GM21737 (cell line): Measurements from ENCODE around the gene TMEFF2.

ENCODE experiments used
- ATAC-seq: cut with Tn5 transposase; IDR thresholded peaks from one replicate; pipeline ENCODE4 v1.9.1; 2021; ENCODE audit warnings: mild to moderate bottlenecking, moderate library complexity; ENCODE audit not compliant: unreplicated experiment

The TMEFF2 gene

DNA sequence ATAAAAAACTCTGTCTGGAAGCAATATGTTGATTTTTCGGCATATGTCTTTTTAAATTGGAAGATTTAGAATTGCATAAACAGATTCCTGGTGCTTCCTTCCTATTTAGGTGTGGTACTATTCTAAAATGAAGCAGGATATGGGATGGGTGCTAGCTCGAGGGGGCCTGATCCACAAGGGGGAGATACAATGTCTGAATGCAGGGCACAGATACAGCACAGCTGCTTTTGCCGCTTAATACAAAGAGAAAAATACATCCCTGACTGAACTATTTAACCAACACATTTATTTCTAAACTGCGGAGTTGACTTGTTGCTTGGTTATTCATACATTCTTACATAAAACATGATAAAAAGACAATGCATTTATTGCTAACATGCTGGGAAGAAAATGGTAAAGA lies 169.1 kb downstream of the TMEFF2 start:
- no peak for ATAC-seq

DNA sequence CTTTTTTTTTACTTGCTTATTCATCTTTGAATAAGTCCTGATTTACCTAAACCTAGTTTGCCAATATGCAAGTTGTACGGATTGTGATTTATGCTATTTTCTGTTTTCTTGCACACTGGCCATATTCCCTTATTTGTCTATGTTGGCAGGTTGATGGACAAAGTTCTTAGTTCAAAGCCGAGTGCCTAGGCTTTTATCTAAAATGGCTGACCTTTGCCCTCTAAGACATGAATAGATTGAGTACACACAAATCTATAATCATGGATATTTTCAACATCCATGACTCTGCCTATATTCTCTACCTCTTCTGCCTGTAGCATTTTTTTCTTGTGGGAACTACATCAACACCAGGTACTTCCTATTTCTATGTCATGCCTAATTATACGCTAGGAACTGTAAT lies 171.7 kb downstream of the TMEFF2 start:
- ATAC-seq: no peak

DNA sequence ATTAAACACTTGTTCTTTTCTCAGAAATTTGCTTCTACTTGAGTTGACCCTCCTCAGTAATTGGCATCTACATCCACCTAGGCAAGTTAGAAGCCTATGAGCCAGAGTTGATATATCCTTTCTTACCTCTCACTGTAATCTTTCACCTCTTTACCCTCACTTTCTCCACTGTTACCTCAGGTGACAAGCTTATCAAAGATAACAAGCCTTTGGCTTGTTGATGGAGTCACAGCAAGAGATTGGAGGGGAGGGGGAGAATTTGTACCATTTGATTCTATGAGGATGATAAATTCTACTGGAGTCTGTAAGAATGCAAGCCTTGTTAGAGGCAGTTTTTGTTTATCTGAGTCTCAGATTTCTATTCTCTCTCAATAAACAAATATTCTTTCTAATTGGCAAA lies 176.9 kb downstream of the TMEFF2 start:
- no peak for ATAC-seq

DNA sequence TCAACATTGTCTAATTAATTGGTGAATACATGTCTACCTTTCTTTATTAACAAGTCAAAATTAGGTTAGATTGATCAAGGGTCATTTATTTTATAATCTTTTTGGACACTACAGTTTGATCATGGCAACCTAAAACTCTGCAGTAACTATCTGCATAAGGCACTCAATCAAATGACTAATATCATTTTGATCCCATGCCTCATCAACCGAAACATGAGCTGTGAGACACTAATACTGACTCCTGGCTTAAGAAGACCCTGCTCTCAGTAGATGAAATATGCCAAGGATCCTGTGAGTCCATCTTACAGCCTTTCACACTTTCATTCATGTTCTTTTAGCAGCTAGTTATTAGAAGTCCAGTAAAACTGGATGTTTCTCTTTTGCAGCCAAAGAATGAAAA lies 178.5 kb downstream of the TMEFF2 start:
- no peak for ATAC-seq

DNA sequence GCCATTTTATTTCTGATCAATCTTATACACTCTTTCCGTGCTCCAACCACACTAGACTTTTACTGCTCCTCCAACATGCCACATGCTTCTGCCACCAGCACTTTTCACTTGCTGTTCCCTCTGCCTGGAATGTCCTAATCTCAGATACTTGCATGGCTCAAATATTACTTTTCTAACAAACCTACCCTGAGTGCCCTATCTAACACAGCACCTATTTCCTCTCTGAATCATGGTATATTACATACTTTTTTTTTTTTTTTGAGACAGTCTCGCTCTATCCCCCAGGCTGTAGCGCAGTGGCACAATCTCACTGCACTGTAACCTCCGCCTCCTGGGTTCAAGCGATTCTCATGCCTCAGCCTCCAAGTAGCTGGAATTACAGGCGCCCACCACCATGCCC lies 181.5 kb downstream of the TMEFF2 start:
- ATAC-seq: no peak

DNA sequence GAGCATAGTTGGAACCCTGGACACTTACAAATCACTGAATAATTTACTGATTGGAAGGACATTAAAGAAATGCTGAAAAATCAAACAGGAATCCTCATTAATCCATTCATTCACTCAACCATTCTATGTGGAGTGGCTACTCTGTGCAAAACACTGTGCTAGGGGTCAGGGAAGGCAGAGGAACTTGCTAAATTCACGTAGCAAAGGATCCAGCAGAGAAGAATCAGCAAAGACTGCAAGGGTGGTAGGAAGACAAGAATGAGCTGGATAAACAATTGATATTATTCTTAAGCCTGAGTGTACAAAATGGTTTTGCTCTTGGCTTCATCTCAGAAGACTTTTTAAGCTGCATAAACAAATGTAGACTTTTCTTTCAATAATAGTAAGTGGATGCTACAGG lies 183.5 kb downstream of the TMEFF2 start:
- no peak for ATAC-seq

DNA sequence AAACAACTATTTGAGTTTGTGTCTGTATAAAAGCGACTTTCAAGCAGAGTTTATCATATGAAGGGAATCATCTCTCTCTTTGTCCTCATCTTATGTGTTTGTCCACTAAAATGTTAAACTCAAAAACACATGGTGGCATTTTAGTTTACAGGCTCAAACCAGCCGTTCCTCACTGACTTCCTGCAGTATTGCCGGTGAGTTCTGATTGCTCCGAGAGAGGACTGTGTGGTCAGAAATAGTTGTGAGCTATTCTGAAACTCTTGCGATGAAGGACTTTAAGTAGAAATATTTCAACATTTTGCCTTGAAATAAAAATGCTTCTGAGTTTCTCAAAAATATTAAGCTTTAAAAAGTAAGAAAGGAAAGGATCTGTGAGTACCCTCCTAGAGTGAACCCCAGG lies 184.7 kb downstream of the TMEFF2 start:
- ATAC-seq: no peak

DNA sequence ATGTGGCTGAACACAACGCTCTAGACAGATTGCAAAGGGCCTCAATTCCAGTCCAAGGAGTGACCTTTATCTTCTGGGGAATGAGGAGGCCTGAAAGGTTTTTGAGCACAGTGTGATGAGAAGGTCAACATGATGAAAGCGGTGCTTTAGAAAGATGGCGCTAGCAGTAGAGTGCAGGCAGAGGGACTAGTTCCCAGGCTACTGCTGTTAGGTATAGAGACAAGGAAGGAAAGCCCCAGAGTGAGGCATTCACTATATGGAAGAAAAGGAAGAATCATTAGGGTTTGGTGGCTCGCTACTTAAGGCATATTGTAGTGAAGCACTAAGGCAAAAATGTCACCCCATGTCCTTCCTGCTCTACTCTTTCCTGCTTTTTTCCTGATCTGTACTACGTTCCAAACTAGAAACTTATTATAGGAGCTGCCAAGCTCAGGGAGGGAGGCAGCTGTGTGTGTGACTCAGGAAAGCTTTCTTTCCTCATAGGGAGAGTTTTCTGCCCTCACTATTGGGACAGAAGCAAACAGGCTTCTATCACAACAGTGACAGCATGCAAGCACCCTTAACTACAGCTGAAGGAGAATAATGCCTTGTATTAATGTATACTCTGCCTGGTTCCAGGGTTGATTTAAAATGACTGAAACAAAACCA lies 187.0 kb downstream of the TMEFF2 start:
- no peak for ATAC-seq

DNA sequence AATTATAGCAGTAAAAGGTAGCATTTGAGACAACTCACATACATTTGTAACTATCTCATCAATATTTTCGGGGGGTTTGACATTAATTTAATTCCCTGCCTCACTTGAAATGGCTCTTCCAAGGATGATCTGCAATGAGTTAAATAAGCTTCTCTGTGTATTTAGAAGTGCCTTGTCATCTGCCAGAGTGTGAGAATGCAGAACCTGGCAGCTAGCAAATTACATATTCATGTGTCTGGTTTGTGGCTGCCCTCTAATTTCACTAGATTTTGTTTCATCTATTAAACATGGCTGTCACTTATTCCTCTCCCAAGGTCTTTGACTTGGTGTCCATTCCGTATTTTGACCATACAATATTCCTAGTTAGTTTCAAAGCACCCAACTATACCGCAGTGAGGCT lies 189.5 kb downstream of the TMEFF2 start:
- no peak for ATAC-seq

DNA sequence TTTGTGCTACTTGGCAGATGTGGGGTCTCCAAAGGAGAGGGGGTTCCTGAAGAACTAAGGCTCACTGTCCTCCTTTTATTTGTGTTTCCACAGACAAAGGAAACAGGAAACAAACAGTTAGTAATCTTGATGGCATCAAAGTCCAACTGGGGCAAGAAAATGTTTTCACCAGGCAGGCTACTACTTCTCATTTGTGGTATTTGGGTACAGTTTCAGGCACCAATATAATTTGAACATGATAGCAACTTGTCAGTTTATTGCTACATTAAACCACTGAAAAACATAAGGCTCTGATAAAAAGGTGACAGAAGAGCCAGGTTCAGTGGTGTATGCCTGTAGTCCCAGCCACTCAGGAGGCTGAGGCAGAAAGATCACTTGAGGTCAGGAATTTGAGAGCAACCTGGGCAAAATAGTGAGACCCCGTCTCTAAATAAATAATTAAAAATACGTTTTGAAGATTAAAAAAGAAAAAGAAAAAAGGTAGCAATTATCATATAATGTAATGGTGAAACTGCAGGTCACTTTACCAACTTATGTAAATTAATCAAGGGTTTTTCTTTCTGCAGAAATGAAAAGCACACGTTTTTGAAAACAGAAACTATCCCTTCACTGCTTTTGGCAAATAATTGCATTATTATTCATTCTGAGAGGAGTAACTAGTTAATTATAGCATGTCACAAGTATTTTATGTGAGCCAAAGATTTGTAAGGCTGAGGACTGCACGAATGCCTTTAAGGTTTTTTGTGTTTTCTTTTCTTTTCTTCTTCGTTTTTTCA lies 190.4 kb downstream of the TMEFF2 start:
- ATAC-seq: peak; percentile 55

DNA sequence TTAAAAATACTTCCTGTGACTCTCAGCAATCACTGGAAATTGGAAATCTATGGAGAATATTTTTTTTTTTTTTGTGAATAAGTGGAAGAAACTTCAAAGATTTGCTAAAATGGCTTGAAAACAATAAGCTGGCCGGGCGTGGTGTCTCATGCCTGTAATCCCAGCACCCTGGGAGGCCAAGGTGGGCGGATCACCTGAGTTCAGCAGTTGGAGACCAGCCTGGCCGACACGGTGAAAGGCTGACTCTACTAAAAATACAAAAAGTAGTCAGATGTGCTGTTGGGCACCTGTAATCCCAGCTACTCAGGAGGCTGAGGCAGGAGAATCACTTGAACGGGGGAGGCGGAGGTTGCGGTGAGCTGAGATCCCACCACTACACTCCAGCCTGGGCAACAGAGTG lies 192.3 kb downstream of the TMEFF2 start:
- ATAC-seq: no peak

DNA sequence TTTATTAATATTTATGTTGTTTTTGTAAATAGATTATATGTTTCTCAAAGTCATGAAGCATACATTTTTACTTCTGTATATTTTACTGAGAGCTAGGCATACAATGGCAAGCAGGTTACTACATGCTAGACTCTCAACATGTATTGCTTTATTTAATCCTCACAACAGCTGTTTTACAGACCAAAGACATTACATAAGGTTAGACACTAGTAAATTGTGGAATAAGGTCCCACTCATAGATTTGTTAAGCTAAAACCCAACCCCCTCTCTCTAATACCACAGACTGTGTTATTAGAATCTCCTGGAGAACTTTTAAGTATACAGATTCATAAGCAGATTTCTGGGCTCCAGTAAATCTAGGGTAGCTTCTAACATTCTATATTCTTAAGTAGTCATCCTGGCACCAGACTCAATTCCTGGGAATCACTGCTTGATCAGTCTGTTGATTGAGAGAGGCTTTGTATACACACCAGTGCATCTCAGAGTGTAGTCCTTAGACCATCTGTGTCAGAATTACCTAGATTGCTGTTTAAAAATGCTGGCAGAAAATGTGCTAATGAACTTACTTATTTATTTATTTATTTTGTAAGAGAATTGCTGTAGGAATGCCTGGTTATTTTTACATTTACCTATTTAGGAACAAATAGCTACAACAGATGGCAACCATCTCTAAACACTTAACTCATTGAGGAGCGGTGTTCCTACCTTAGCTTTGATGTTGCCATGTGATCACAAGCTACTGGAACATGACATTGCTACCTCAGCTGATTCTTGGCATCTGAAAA lies 194.3 kb downstream of the TMEFF2 start:
- no peak for ATAC-seq

DNA sequence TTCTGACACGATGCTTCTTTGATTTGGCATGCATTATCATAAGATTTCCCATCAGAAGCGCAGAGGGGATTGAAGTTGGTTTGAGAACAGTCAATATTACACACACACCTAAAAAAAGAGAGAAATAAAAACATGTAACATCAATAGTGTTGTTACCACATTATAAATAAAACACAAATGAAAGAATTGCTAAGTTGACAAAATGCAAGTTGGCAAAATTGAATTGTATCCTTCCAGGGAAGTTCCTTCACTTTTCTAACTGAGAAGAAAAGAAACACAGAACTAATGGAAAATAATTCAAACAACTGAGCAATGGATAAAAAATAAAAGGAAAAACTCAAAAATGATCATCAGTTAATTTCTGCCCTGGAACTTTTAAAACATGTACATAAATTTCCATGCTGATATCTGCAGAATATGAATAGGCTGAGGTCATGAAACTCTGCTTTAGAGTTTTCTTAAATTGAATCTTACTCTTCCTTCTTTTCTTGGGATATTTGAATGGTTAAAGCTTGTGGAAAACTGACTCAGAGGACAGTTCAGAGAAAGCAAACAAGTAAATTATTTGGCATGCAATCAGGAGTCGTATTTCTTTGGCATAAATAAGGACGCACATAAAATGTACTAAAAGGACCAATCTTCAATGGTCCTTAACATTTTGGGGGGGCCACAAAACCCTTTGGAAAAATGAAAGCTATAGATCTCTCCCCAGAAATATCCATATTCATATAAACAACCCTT lies 195.5 kb downstream of the TMEFF2 start:
- no peak for ATAC-seq

DNA sequence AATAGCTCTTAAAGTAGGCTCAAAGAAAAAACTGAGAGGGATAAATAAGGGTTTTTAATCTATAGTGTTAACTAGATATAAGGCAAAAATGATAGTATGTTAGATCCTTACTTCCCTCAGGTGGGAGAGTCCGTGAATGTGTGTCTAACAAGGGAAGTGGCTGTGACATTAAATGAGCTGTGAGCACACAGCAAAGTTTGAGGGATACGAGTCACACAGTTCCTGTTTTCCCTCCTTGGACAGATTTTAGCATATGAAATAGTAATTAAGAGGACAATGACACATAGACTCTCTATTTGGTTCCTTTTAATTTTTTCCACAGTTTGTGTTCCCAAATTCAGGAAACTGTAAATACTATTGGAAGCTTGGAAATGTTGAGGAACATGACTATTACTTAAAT lies 199.4 kb downstream of the TMEFF2 start:
- ATAC-seq: no peak

DNA sequence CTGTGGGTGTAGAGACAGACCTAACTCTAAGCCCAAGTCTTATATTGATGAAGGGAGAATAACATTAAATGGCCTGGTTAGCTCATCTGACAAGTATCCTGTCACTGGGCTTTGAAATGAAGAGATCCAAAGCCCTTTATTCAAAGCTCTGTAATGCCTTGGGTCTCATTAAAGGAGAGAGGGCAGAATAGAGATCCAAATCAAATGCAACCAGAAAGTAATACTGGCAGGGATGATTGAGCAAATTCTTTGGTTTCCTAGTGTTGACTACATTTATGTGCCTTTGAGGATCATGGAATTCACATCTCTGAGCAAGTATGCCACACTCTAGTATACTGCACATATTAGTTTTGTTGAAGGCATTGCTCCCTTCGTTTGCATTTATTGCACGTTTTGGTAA lies 200.0 kb downstream of the TMEFF2 start:
- no peak for ATAC-seq

DNA sequence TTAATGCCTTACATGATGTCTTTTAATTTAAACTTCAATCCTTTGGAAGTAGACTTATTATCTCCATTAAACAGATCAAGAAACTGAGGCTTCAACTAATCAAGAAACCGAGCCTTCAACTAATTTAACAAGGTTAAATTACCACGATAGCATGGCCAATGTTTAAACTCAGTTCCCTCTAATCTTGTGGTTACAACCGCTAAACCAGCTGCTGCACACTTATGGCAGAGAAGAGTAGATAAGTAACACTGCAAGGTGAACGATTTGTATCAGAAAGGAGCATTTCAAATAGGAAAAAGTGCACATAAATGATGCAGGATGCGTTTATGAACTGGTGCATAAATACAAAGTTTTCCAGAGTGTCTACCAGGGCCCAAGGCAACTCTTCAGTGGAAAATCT lies 203.3 kb downstream of the TMEFF2 start:
- no peak for ATAC-seq

DNA sequence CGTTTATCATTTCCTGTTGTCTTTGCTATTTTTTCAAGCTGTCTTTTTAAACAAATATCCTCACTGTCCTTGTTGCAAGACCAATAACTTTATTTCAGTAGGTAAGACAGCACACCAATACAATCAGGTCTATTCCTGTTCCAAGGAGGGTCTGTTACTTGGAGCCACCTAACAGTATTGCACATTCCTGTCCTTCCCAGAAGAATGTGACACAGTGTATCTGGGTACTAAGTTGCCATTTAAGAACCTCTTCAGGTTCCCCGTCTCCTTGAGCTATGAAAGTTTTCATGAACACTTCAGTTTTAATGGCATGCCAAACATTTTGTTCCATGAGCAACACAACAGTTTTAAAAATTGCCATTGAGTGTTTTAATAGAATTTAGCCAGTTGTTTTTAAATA lies 209.0 kb downstream of the TMEFF2 start:
- no peak for ATAC-seq

DNA sequence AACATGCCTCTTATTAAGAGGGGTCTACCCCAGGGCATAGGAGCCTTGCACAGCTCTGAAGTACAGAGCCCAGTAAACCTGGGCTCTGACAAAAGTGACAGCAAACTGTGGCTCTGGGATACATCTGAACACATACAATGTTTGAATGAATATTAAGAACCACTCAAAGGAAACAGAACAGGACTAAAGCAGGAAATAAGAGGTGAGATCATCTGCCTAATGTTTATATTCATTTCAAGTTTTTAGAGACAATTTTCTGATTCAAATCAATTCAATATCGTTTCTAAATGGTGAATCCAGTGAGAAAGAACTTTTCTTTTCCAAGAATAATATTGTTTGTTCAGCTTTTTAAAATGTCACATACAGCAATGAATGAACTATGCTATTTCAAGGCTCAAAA lies 211.1 kb downstream of the TMEFF2 start:
- no peak for ATAC-seq

DNA sequence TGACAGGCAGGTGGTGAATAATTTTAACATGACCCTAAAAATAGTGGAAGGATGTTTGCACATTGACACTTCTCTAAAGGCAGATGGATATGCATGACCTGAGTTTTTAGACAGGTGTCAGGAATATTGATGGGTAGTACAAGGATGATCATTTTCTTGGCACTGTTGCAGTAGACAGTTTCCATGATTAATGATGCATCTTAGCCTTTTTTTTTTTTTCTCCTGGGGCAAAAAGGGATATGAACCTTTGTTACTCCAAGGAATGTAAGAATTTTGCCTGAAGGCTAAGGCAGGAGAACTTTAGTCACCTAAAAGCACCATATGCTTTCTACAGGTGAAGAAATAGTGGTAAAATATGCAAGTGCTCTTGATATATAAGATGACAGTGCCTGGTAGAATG lies 211.5 kb downstream of the TMEFF2 start:
- no peak for ATAC-seq

DNA sequence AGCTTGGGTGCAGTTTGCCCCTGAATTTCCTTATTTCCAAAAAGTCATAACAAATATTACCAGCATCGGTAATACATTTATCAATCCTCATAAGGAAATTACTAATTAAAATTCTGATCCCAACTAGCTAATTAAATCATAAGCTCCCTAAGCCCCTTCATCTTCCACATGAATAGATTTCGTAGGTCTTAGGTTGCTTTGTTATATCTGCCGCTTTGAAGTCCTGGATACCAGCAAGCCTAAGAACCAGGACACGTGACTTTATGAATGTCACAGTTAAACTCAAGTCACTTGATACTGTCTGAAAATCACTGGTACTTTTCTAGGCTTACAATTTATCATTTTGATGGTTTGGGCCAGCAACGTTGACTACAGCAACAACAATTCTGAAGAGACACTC lies 213.0 kb downstream of the TMEFF2 start:
- no peak for ATAC-seq

DNA sequence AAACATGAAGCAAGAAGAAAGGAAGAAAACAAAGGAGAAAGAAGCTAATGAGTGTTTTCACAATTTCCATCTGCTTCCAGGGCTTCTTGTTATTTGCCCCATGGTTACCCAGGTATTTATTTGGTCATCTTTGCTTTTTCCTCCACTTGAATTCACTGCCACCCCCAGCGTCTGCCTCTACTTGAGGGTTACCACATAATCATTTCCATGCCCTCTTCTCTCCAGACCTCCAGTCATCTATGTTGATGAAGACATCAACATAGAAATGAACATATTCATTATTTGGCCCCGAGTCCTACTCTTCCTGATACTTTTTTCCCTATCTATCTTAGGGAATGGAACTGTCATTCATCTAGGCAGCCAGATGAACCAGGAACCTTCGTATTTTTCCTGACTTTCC lies 214.2 kb downstream of the TMEFF2 start:
- no peak for ATAC-seq
